Ascending aorta (tissue), 2 donors: ENCODE measurements around the gene LRRC75A. TPM values are rescaled to one million over a fixed set of nuclear protein-coding genes. Genes with fewer than 3 reads are reported as not detected.

Experiments used
- DNase-seq, 2 donors: peaks; one replicate each; pipeline ENCODE4 v3.0.0-alpha.2; 2019; ENCODE audit warnings: low spot score in 2 of 2
- H3K27ac ChIP-seq, 2 donors: fragments of 200-600 bp; sonication (generic); one replicate each; pipeline ENCODE4 v1.5.1; 2016 to 2017; ENCODE audit warnings: mild to moderate bottlenecking in 1 of 2
- H3K27me3 ChIP-seq: fragments of 200-600 bp; sonication (generic); one replicate; pipeline ENCODE4 v1.5.1; 2017
- H3K36me3 ChIP-seq, 2 donors: fragments of 200-600 bp; sonication (generic); one replicate each; pipeline ENCODE4 v1.5.1; 2016
- H3K4me1 ChIP-seq, 2 donors: fragments of 200-600 bp; sonication (generic); one replicate each; pipeline ENCODE4 v1.5.1; 2016 to 2017; ENCODE audit warnings: mild to moderate bottlenecking in 1 of 2
- H3K4me3 ChIP-seq, 2 donors: fragments of 200-600 bp; sonication (generic); one replicate each; pipeline ENCODE4 v1.5.1; 2016 to 2017; ENCODE audit warnings: mild to moderate bottlenecking in 1 of 2
- H3K9me3 ChIP-seq, 2 donors: fragments of 200-600 bp; sonication (generic); one replicate each; pipeline ENCODE4 v1.5.1; 2016
- CTCF ChIP-seq, 3 experiments: fragments of 200-600 bp in 2 of 3; fragments of 450-650 bp in 1 of 3; sonication (generic) in 2 of 3; IDR thresholded peaks; one replicate each; pipeline ENCODE4 v1.5.1; 2016 to 2019; ENCODE audit warnings: antibody characterized with exemption in 3 of 3, mild to moderate bottlenecking in 1 of 3, moderate library complexity in 1 of 3
- intact Hi-C: fragments of 100-400 bp; cut with DNase I; formaldehyde crosslinking; loops from one replicate; pipeline ENCODE4 v1.15.1; 2023
- total RNA-seq: library from RNA; depleted of rRNA; stranded (reverse); fragments of >200 nt; gene quantifications from one replicate; pipeline ENCODE4 v1.1.0, GENCODE V29; 2016

The LRRC75A gene
- total RNA-seq, 1 donor from 2014 or later, result 1.2 TPM

GRCh38 chr17:16475179-16475704, 16.8 kb downstream of the LRRC75A start:
- H3K27me3 ChIP-seq, result no peaks in the 10 kb centered on the region
- TF ChIP-seq CTCF (IDR thresholded peaks at IDR 0.05), result no peak
- intact Hi-C loops, result no loop called here
- no peaks in the 10 kb centered on the region for H3K9me3 ChIP-seq
- no peak for DNase-seq
- no peak overlapping the region for H3K4me3 ChIP-seq
- no peak overlapping the region for H3K27ac ChIP-seq
- no peaks in the 10 kb centered on the region for H3K36me3 ChIP-seq
- H3K4me1 ChIP-seq, result peaks cover 7 to 21% of the 10 kb centered on the region in 2 donors

- no peaks in the 10 kb centered on the region for H3K9me3 ChIP-seq
- H3K27me3 ChIP-seq, result no peaks in the 10 kb centered on the region
- peaks cover 7 to 20% of the 10 kb centered on the region in 2 donors for H3K4me1 ChIP-seq
- TF ChIP-seq CTCF (IDR thresholded peaks at IDR 0.05), result no peak
- H3K4me3 ChIP-seq, result no peak overlapping the region
- DNase-seq, result no peak
- no peak overlapping the region for H3K27ac ChIP-seq
- no peaks in the 10 kb centered on the region for H3K36me3 ChIP-seq
- intact Hi-C loops, result no loop called here
Measured at GRCh38 chr17:16474012-16474725, 17.8 kb downstream of the LRRC75A start.

- H3K27ac ChIP-seq, result no peak overlapping the region
- intact Hi-C loops, result no loop called here
- peaks cover 7 to 14% of the 10 kb centered on the region in 2 donors for H3K4me1 ChIP-seq
- H3K36me3 ChIP-seq, result no peaks in the 10 kb centered on the region
- H3K27me3 ChIP-seq, result no peaks in the 10 kb centered on the region
- TF ChIP-seq CTCF (IDR thresholded peaks at IDR 0.05), result no peak
- no peaks in the 10 kb centered on the region for H3K9me3 ChIP-seq
- DNase-seq, result no peak
- no peak overlapping the region for H3K4me3 ChIP-seq
Measured at GRCh38 chr17:16473044-16474011, 18.7 kb downstream of the LRRC75A start.

- Histone ChIP-seq H3K4me1 (peaks cover 2 to 6% of the 10 kb centered on the region in 2 donors), H3K4me3 (no peak overlapping the region), H3K27me3 (no peaks in the 10 kb centered on the region), H3K27ac (no peak overlapping the region), H3K9me3 (no peaks in the 10 kb centered on the region), H3K36me3 (no peaks in the 10 kb centered on the region)
- no peak for DNase-seq
- TF ChIP-seq CTCF (IDR thresholded peaks at IDR 0.05), result no peak
- intact Hi-C loops, result no loop called here
Measured at GRCh38 chr17:16472539-16472938, 19.5 kb downstream of the LRRC75A start.

GRCh38 chr17:16471295-16471694, 20.7 kb downstream of the LRRC75A start:
- H3K36me3 ChIP-seq, result no peaks in the 10 kb centered on the region
- TF ChIP-seq CTCF (IDR thresholded peaks at IDR 0.05), result no peak
- intact Hi-C loops, result no loop called here
- H3K27ac ChIP-seq, result no peak overlapping the region
- no peak overlapping the region for H3K4me3 ChIP-seq
- H3K27me3 ChIP-seq, result no peaks in the 10 kb centered on the region
- DNase-seq, result no peak
- no peaks in the 10 kb centered on the region for H3K4me1 ChIP-seq
- no peaks in the 10 kb centered on the region for H3K9me3 ChIP-seq
